Right lobe of liver (tissue), 6 donors: Measurements from ENCODE around the gene CALCR. TPM values are rescaled to one million over a fixed set of nuclear protein-coding genes. Genes with fewer than 3 reads are reported as not detected.

Source experiments
- ATAC-seq, 4 donors: fragments of 200-7000 bp; cut with Tn5 transposase; one replicate each; pipeline ENCODE4 v1.9.1; 2020; ENCODE audit warnings: mild to moderate bottlenecking in 4 of 4, moderate library complexity in 4 of 4
- DNase-seq, 3 donors: peaks; one replicate each; pipeline ENCODE4 v3.0.0-alpha.2; 2020
- H3K27ac ChIP-seq, 3 donors: fragments of 200-600 bp; one replicate each; pipeline ENCODE4 v1.8.0; 2022
- H3K27me3 ChIP-seq, 2 donors: fragments of 200-600 bp; one replicate each; pipeline ENCODE4 v1.8.0; 2022
- H3K36me3 ChIP-seq, 4 donors: fragments of 200-600 bp; sonication (generic) in 1 of 4; one replicate each; pipeline versions ENCODE4 v1.5.1 to v1.8.0; 2017 to 2022; ENCODE audit warnings: control low read depth in 1 of 4
- H3K4me1 ChIP-seq, 4 donors: fragments of 200-600 bp; sonication (generic) in 1 of 4; one replicate each; pipeline versions ENCODE4 v1.5.1 to v1.8.0; 2017 to 2022; ENCODE audit warnings: control low read depth in 1 of 4
- H3K4me3 ChIP-seq, 3 donors: fragments of 200-600 bp; one replicate each; pipeline ENCODE4 v1.8.0; 2022
- H3K9me3 ChIP-seq, 4 donors: fragments of 200-600 bp; sonication (generic) in 1 of 4; one replicate each; pipeline versions ENCODE4 v1.5.1 to v1.8.0; 2017 to 2022; ENCODE audit warnings: control low read depth in 1 of 4
- POLR2A ChIP-seq: fragments of 450-650 bp; IDR thresholded peaks from one replicate; pipeline ENCODE4 v1.6.1; 2017; ENCODE audit warnings: antibody characterized with exemption, mild to moderate bottlenecking
- WGBS: methylation state at CpG from one replicate; pipeline ENCODE4 v1.1.6; 2018; ENCODE audit warnings: low coverage, low lambda C conversion rate; ENCODE audit not compliant: insufficient coverage; ENCODE audit errors: missing lambda C conversion rate; 5-methylcytosine and 5-hydroxymethylcytosine counted together
- intact Hi-C, 2 donors: fragments of 100-400 bp; cut with DNase I; formaldehyde crosslinking; loops; one replicate each; pipeline versions ENCODE4 v1.11.2 to v1.14.1; 2022
- total RNA-seq, 6 experiments: library from RNA; depleted of rRNA in 2 of 6; stranded (reverse); fragments of >200 nt in 2 of 6; fragmentation: NEBNext Ultra II Directional in 3 of 6; extraction: Animal tissue kit (Norgen Biotek cat#: 25700) in 3 of 6; gene quantifications; one replicate each; pipeline versions ENCODE4 v1.1.0 to v1.2.4, GENCODE V29; 2016 to 2023
- TF ChIP-seq, protein P1 (sequence below), 4 donors: fragments of 200-600 bp in 3 of 4; fragments of 450-650 bp in 1 of 4; IDR thresholded peaks; one replicate each; pipeline versions ENCODE4 v1.5.1 to v1.8.0; 2016 to 2022; ENCODE audit warnings: antibody characterized with exemption in 4 of 4, mild to moderate bottlenecking in 2 of 4
- donor health status: DM: no; HTN: yes; CAD: no.
- donor health status: DM: no; HTN: no; CAD: no.
- donor health status: DM: no; HTN: no; CAD: no.
- donor health status: DM: no; HTN: yes; CAD: no.
- donor health status: DM: no; HTN: yes; CAD: no.

Gene CALCR
- total RNA-seq, 6 experiments from 2014 or later, result not detected

DNA sequence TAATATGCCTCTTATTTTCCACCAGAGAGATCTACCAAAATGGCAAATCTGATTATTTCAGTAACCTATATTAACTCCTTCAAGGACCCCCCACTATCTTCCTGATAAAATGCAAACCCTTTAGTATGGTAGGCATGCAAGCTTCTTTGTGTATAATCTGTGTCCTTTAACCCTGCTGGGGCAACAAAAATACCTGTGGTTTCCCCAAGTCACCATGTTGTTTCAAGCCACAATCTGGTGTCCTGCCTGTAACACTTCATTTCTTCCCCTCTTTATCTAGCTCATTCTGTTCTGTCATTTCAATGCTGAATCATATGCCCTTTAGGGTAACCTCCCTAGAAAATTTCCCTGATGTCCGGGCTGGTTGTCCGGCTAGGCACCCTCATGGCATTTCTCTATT, 5.3 kb downstream of the CALCR start:
- Histone ChIP-seq H3K36me3 (no peaks in the 10 kb centered on the region), H3K4me3 (no peak overlapping the region), H3K27me3 (peaks cover 0 to 3% of the 10 kb centered on the region in 2 donors), H3K9me3 (no peaks in the 10 kb centered on the region), H3K4me1 (no peaks in the 10 kb centered on the region), H3K27ac (no peak overlapping the region)
- intact Hi-C loops, result no loop called here
- 82% methylated on average over 2 of the region's 2 CpGs for WGBS
- ATAC-seq, result no peak
- DNase-seq, result no peak
- TF ChIP-seq, protein P1, sequence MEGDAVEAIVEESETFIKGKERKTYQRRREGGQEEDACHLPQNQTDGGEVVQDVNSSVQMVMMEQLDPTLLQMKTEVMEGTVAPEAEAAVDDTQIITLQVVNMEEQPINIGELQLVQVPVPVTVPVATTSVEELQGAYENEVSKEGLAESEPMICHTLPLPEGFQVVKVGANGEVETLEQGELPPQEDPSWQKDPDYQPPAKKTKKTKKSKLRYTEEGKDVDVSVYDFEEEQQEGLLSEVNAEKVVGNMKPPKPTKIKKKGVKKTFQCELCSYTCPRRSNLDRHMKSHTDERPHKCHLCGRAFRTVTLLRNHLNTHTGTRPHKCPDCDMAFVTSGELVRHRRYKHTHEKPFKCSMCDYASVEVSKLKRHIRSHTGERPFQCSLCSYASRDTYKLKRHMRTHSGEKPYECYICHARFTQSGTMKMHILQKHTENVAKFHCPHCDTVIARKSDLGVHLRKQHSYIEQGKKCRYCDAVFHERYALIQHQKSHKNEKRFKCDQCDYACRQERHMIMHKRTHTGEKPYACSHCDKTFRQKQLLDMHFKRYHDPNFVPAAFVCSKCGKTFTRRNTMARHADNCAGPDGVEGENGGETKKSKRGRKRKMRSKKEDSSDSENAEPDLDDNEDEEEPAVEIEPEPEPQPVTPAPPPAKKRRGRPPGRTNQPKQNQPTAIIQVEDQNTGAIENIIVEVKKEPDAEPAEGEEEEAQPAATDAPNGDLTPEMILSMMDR (IDR thresholded peaks at IDR 0.05), result no peak
- TF ChIP-seq POLR2A, result no peak

DNA sequence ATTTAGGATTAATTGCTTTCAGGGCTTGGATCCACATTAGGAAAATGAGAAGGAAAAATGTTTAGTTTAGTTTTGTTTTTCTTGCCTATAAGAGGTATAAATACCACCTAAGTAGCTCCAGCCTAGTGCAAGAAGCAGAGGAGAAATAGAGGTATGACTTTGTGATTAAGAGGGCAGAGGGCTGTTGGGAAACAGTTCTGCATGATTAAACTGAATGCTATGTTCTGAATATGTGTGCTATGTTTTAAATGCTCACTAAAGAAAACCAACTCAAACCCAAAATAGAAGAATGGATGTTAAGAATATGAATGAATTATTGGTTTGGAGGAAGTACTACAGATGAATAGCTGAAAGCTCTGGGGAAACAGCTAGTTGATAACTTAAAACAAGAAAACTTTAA, 7.6 kb downstream of the CALCR start:
- H3K27me3 ChIP-seq, result no peaks in the 10 kb centered on the region
- no peaks in the 10 kb centered on the region for H3K4me1 ChIP-seq
- no peaks in the 10 kb centered on the region for H3K9me3 ChIP-seq
- ATAC-seq (no peak), DNase-seq (no peak)
- H3K27ac ChIP-seq, result no peak overlapping the region
- TF ChIP-seq POLR2A, result no peak
- TF ChIP-seq, protein P1 (IDR thresholded peaks at IDR 0.05), result no peak
- no peaks in the 10 kb centered on the region for H3K36me3 ChIP-seq
- intact Hi-C loops, result no loop called here
- no peak overlapping the region for H3K4me3 ChIP-seq

DNA sequence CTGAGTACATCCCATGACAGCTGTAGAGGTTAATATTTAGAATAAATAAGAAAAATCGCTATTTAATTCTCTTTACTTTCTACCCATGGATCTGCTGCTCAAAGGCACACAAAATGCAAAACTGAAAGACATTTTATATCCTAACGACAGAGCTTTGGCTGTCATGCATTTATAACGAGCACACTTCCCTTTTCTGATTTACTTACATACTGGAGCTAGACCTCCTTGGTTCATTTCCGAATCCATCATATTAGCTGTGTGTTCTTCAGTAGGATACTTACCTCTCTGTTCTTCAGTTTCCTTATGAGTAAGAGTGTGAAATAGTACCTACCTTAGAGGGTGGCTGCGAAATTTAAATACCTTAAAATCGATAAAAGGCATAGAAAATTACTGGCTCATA, 10.9 kb downstream of the CALCR start:
- intact Hi-C loops, result no loop called here
- ATAC-seq (no peak), DNase-seq (no peak)
- Histone ChIP-seq H3K4me3 (no peak overlapping the region), H3K27me3 (no peaks in the 10 kb centered on the region), H3K4me1 (no peaks in the 10 kb centered on the region), H3K27ac (no peak overlapping the region), H3K36me3 (no peaks in the 10 kb centered on the region), H3K9me3 (no peaks in the 10 kb centered on the region)
- TF ChIP-seq, protein P1 (IDR thresholded peaks at IDR 0.05), result no peak
- TF ChIP-seq POLR2A, result no peak
- 39% methylated on average over 6 of the region's 6 CpGs for WGBS

DNA sequence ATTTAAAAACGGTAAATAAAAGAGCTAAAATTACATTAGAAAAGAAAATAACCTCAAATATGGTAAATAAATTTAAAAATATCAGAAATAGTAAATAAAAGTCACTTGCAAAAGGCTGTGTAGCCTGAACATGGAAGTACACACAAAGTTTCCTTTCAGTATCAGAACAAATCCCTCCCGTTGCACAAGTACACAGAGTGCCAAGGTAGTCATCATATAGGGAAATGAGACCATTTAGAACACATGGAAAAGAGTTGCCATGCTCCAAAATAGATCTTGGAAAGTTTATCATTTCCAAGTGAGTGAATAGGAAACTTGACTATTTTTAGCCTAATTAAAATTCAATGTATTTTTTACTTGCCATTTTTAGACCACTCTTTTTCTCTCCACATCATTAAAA, 11.6 kb downstream of the CALCR start:
- intact Hi-C loops, result no loop called here
- no peak for ATAC-seq
- WGBS, result 61% methylated on average over 2 of the region's 2 CpGs
- no peak for DNase-seq
- no peak for TF ChIP-seq POLR2A
- TF ChIP-seq, protein P1 (IDR thresholded peaks at IDR 0.05), result no peak
- Histone ChIP-seq H3K4me3 (no peak overlapping the region), H3K27ac (no peak overlapping the region), H3K27me3 (no peaks in the 10 kb centered on the region), H3K9me3 (no peaks in the 10 kb centered on the region), H3K36me3 (no peaks in the 10 kb centered on the region), H3K4me1 (no peaks in the 10 kb centered on the region)

DNA sequence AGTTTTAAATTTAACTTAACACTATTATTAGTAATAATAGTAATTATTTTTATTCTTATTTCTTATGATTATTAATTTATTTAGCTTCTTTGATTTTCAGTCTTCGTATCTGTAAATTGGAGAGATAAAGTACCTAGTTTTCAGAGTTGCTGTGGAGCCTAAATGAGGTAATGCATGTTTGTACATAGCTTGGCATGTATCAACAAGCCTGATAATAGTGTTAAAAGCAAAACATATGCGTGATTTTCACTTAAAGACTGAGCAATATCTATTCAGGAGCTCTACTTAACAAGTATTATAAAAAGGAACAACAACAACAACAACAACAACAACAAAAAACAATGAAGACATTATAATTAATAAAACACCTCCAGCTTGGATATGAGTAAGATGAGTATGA, 12.4 kb downstream of the CALCR start:
- no peak for DNase-seq
- H3K36me3 ChIP-seq, result no peaks in the 10 kb centered on the region
- no peak overlapping the region for H3K4me3 ChIP-seq
- no peak overlapping the region for H3K27ac ChIP-seq
- 46% methylated on average over 2 of the region's 2 CpGs for WGBS
- no peak for ATAC-seq
- no peaks in the 10 kb centered on the region for H3K27me3 ChIP-seq
- TF ChIP-seq, protein P1 (IDR thresholded peaks at IDR 0.05), result no peak
- TF ChIP-seq POLR2A, result no peak
- intact Hi-C loops, result no loop called here
- H3K4me1 ChIP-seq, result no peaks in the 10 kb centered on the region
- H3K9me3 ChIP-seq, result no peaks in the 10 kb centered on the region
